WTC11 (cell line): ENCODE data around the gene FNDC5. TPM values are rescaled to one million over a fixed set of nuclear protein-coding genes. Genes with fewer than 3 reads are reported as not detected.

Experiments used
- ATAC-seq: fragments of 200-7000 bp; cut with Tn5 transposase; 2 replicates; pipeline ENCODE4 v1.10.0; 2021; ENCODE audit warnings: mild to moderate bottlenecking, moderate library complexity
- CTCF ChIA-PET: fragments of 300-600 bp; sonication (Branson Sonifier 250); formaldehyde crosslinking; loops from one replicate; lab custom pipeline; 2021; ENCODE audit warnings: antibody characterized with exemption; lab: Charles Lee
- POLR2A ChIA-PET: fragments of 350-600 bp; sonication (Branson Sonifier 250); formaldehyde crosslinking; loops from one replicate; lab custom pipeline; 2021; ENCODE audit warnings: antibody characterized with exemption; lab: Charles Lee
- DNase-seq: peaks from one replicate; pipeline ENCODE4 v3.0.0; 2021; ENCODE audit warnings: low spot score
- H3K27ac Mint-ChIP-seq: 2 replicates; pipeline ENCODE4 v1.8.0; 2021; ENCODE audit warnings: mixed read lengths
- H3K27me3 Mint-ChIP-seq: 2 replicates; pipeline ENCODE4 v1.8.0; 2021; ENCODE audit warnings: low read depth, mild to moderate bottlenecking, moderate library complexity, mixed read lengths
- H3K36me3 Mint-ChIP-seq: 2 replicates; pipeline ENCODE4 v1.8.0; 2021; ENCODE audit warnings: mixed read lengths
- H3K4me1 Mint-ChIP-seq: 2 replicates; pipeline ENCODE4 v1.8.0; 2022; ENCODE audit warnings: mixed read lengths
- H3K4me3 Mint-ChIP-seq: 2 replicates; pipeline ENCODE4 v1.8.0; 2021; ENCODE audit warnings: mild to moderate bottlenecking, moderate library complexity, mixed read lengths
- H3K9me3 Mint-ChIP-seq: 2 replicates; pipeline ENCODE4 v1.8.0; 2021; ENCODE audit warnings: mixed read lengths
- ATF6 ChIP-seq: sonication (generic); formaldehyde crosslinking; IDR thresholded peaks from 2 replicates; pipeline ENCODE4 v1.8.1; 2023; ENCODE audit warnings: mild to moderate bottlenecking, missing genetic modification reagents
- CBFB ChIP-seq: sonication (generic); formaldehyde crosslinking; IDR thresholded peaks from 2 replicates; pipeline ENCODE4 v1.8.1; 2022; ENCODE audit warnings: mild to moderate bottlenecking, low read depth, missing genetic modification reagents
- CDX4 ChIP-seq: fragments of 250-450 bp; sonication (Bioruptor Pico); IDR thresholded peaks from 2 replicates; pipeline ENCODE4 v1.9.0; 2021; ENCODE audit warnings: moderate library complexity, mild to moderate bottlenecking, inconsistent platforms, borderline replicate concordance
- CREB1 ChIP-seq: sonication (generic); formaldehyde crosslinking; IDR thresholded peaks from 2 replicates; pipeline ENCODE4 v1.8.0; 2023; ENCODE audit warnings: mild to moderate bottlenecking, missing genetic modification reagents
- E2F1 ChIP-seq: sonication (generic); formaldehyde crosslinking; IDR thresholded peaks from 2 replicates; pipeline ENCODE4 v1.8.0; 2022; ENCODE audit warnings: mild to moderate bottlenecking, missing genetic modification reagents
- FOXK1 ChIP-seq: sonication (generic); formaldehyde crosslinking; IDR thresholded peaks from 2 replicates; pipeline ENCODE4 v1.8.0; 2022; ENCODE audit warnings: mild to moderate bottlenecking, moderate library complexity, missing genetic modification reagents
- GABPB1 ChIP-seq: sonication (generic); formaldehyde crosslinking; IDR thresholded peaks from 2 replicates; pipeline ENCODE4 v1.8.1; 2023; ENCODE audit warnings: mild to moderate bottlenecking, missing genetic modification reagents
- GTF2I ChIP-seq: fragments of 250-450 bp; sonication (Bioruptor Pico); conservative IDR thresholded peaks from 2 replicates; pipeline ENCODE4 v1.4.0; 2021; ENCODE audit warnings: mild to moderate bottlenecking
- IRF2 ChIP-seq: sonication (generic); formaldehyde crosslinking; IDR thresholded peaks from 2 replicates; pipeline ENCODE4 v1.8.0; 2022; ENCODE audit warnings: low read depth, missing genetic modification reagents, borderline replicate concordance
- MLX ChIP-seq: sonication (generic); formaldehyde crosslinking; IDR thresholded peaks from 2 replicates; pipeline ENCODE4 v1.8.1; 2023; ENCODE audit warnings: mild to moderate bottlenecking, missing genetic modification reagents, moderate library complexity
- NR3C1 ChIP-seq: sonication (generic); formaldehyde crosslinking; conservative IDR thresholded peaks from 2 replicates; pipeline ENCODE4 v1.8.1; 2023; ENCODE audit warnings: low read depth, mild to moderate bottlenecking, missing genetic modification reagents
- PRDM15 ChIP-seq: sonication (generic); formaldehyde crosslinking; IDR thresholded peaks from 2 replicates; pipeline ENCODE4 v1.8.0; 2022; ENCODE audit warnings: missing genetic modification reagents
- RORB ChIP-seq: fragments of 250-450 bp; sonication (Bioruptor Pico); IDR thresholded peaks from 2 replicates; pipeline ENCODE4 v1.9.0; 2021; ENCODE audit warnings: mild to moderate bottlenecking
- STAT6 ChIP-seq: sonication (generic); formaldehyde crosslinking; conservative IDR thresholded peaks from 2 replicates; pipeline ENCODE4 v1.8.1; 2023; ENCODE audit warnings: mild to moderate bottlenecking, low read depth, missing genetic modification reagents, moderate library complexity
- TCF7 ChIP-seq: sonication (generic); formaldehyde crosslinking; IDR thresholded peaks from 2 replicates; pipeline ENCODE4 v1.8.0; 2022; ENCODE audit warnings: mild to moderate bottlenecking, low read depth, missing genetic modification reagents, moderate library complexity
- USF1 ChIP-seq: sonication (generic); formaldehyde crosslinking; IDR thresholded peaks from 2 replicates; pipeline ENCODE4 v1.8.0; 2022; ENCODE audit warnings: mild to moderate bottlenecking, missing genetic modification reagents
- ZNF263 ChIP-seq: sonication (generic); formaldehyde crosslinking; IDR thresholded peaks from 2 replicates; pipeline ENCODE4 v1.8.1; 2022; ENCODE audit warnings: low read depth, mild to moderate bottlenecking, moderate library complexity, missing genetic modification reagents
- ZNF512 ChIP-seq: sonication (generic); formaldehyde crosslinking; IDR thresholded peaks from 2 replicates; pipeline ENCODE4 v1.8.1; 2022; ENCODE audit warnings: missing genetic modification reagents, borderline replicate concordance
- ZSCAN18 ChIP-seq: fragments of 250-450 bp; sonication (Bioruptor Pico); IDR thresholded peaks from 2 replicates; pipeline ENCODE4 v2.1.2; 2022; ENCODE audit warnings: mild to moderate bottlenecking, moderate library complexity
- total RNA-seq: library from RNA; stranded (reverse); gene quantifications from 3 replicates; pipeline ENCODE4 v1.2.3, GENCODE V29; 2021

Gene FNDC5
- total RNA-seq, 1 experiment from 2014 or later = 1.2 TPM

GRCh38 chr1:32855861-32856617 lies 14.7 kb downstream of the FNDC5 start (continued):
- TF ChIP-seq PRDM15 (CRISPR knock-in tag) (no peak), ATF6 (no peak), FOXK1 (CRISPR knock-in tag) (no peak), GABPB1 (no peak), TCF7 (CRISPR knock-in tag) (no peak), ZNF512 (CRISPR knock-in tag) (no peak), CDX4 (no peak), GTF2I (CRISPR knock-in tag) (no peak)

- peaks cover 27% of the 10 kb centered on the region for H3K36me3 Mint-ChIP-seq
- ChIA-PET CTCF (no interaction called here), POLR2A (no interaction called here)
- no peak for DNase-seq
- H3K27me3 Mint-ChIP-seq = no peaks in the 10 kb centered on the region
- no peak overlapping the region for H3K4me3 Mint-ChIP-seq
- no peaks in the 10 kb centered on the region for H3K9me3 Mint-ChIP-seq
- peaks cover 4% of the 10 kb centered on the region; the same call in 1 of the 2 replicates for H3K4me1 Mint-ChIP-seq
- no peak overlapping the region for H3K27ac Mint-ChIP-seq
- ATAC-seq = no peak
- TF ChIP-seq CREB1 (no peak), ZNF263 (CRISPR knock-in tag) (no peak), NR3C1 (CRISPR knock-in tag) (no peak), USF1 (no peak), E2F1 (no peak), ZSCAN18 (CRISPR knock-in tag) (no peak), RORB (CRISPR knock-in tag) (no peak), MLX (CRISPR knock-in tag) (no peak), STAT6 (no peak), CBFB (CRISPR knock-in tag) (no peak), IRF2 (CRISPR knock-in tag) (no peak)
Measured at GRCh38 chr1:32848354-32849063, 22.2 kb downstream of the FNDC5 start.
